IMR-90 (cell line): ENCODE measurements around the gene OR7D2.
"Not testable (repeated sequence)": the region's sequence is repeated elsewhere in the genome, so short reads cannot be mapped to it uniquely, and the experiment has no call there.

Experiments used
- CTCF ChIP-seq: conservative IDR thresholded peaks from 2 replicates; pipeline ENCODE4 v1.5.1; 2012; ENCODE audit warnings: mild to moderate bottlenecking, low read depth, low read length, improper control_type of control experiment
- MXI1 ChIP-seq: IDR thresholded peaks from 2 replicates; pipeline ENCODE4 v1.6.1; 2012; ENCODE audit warnings: low read depth, mild to moderate bottlenecking, low read length, moderate library complexity, borderline replicate concordance
- POLR2A ChIP-seq: IDR thresholded peaks from 2 replicates; pipeline ENCODE4 v1.6.1; 2012; ENCODE audit warnings: mild to moderate bottlenecking, low read depth, low read length
- RAD21 ChIP-seq: IDR thresholded peaks from 2 replicates; pipeline ENCODE4 v1.6.1; 2012; ENCODE audit warnings: low read length, improper control_type of control experiment
- RCOR1 ChIP-seq: IDR thresholded peaks from 2 replicates; pipeline ENCODE4 v1.6.1; 2012; ENCODE audit warnings: mild to moderate bottlenecking, low read length, improper control_type of control experiment; ENCODE audit not compliant: insufficient replicate concordance
- RFX5 ChIP-seq: IDR thresholded peaks from 2 replicates; pipeline ENCODE4 v1.8.0; 2012; ENCODE audit warnings: low read depth, mild to moderate bottlenecking, low read length, moderate library complexity
- SMC3 ChIP-seq: fragments of 150-350 bp; IDR thresholded peaks from 2 replicates; pipeline ENCODE4 v1.6.1; 2016; ENCODE audit warnings: low read depth, mild to moderate bottlenecking, antibody characterized with exemption, low read length, moderate library complexity
- USF2 ChIP-seq: fragments of 150-350 bp; IDR thresholded peaks from 2 replicates; pipeline ENCODE4 v1.6.1; 2017; ENCODE audit warnings: mild to moderate bottlenecking, antibody characterized with exemption, low read length, low read depth

GRCh38 chr19:9198044-9198443, 19.3 kb downstream of the OR7D2 start:
- not testable (repeated sequence) for TF ChIP-seq SMC3, RAD21, MXI1, CTCF, USF2, RFX5, POLR2A, RCOR1
